Islet of Langerhans (tissue), 1 donor: ENCODE data around the gene C4orf36.

Experiments used
- FAIRE-seq: peaks from one replicate; lab custom pipeline; 2011; peaks lifted over from hg19 to GRCh38; lab: Jason Lieb, UNC

Gene C4orf36

GRCh38 chr4:86855572-86855971, 36.6 kb downstream of the C4orf36 start:
- no peak for FAIRE-seq

- no peak for FAIRE-seq
These were observed 39.0 kb downstream of the C4orf36 start for GRCh38 chr4:86853209-86853608.

GRCh38 chr4:86848732-86849619, 43.2 kb downstream of the C4orf36 start, which contains the start of gene SLC10A6:
SLC10A6 (minus strand) TSS chr4:86849384; CDS start chr4:86849115, 269 bp downstream.
- FAIRE-seq: no peak

- no peak for FAIRE-seq
These were observed 44.1 kb downstream of the C4orf36 start for GRCh38 chr4:86848136-86848535.

GRCh38 chr4:86847571-86847970, 44.7 kb downstream of the C4orf36 start:
- FAIRE-seq: no peak

- FAIRE-seq: no peak
These were observed 45.3 kb downstream of the C4orf36 start for GRCh38 chr4:86846921-86847320.

GRCh38 chr4:86845593-86845992, 46.6 kb downstream of the C4orf36 start:
- no peak for FAIRE-seq

- FAIRE-seq: no peak
These were observed 50.9 kb downstream of the C4orf36 start for GRCh38 chr4:86841309-86841708.

- FAIRE-seq: no peak
These were observed 51.4 kb downstream of the C4orf36 start for GRCh38 chr4:86840858-86841257.

- no peak for FAIRE-seq
These were observed 54.3 kb downstream of the C4orf36 start for GRCh38 chr4:86837691-86838503.

- no peak for FAIRE-seq
These were observed 56.5 kb downstream of the C4orf36 start for GRCh38 chr4:86835677-86836076.

GRCh38 chr4:86834901-86835300, 57.3 kb downstream of the C4orf36 start:
- no peak for FAIRE-seq

- no peak for FAIRE-seq
These were observed 58.6 kb downstream of the C4orf36 start for GRCh38 chr4:86833615-86834014.

GRCh38 chr4:86831262-86832130, 60.7 kb downstream of the C4orf36 start:
- FAIRE-seq: no peak
